H9 (cell line): Measurements from ENCODE around the gene CBX1. TPM values are rescaled to one million over a fixed set of nuclear protein-coding genes. Genes with fewer than 3 reads are reported as not detected.

Experiments used
- DNase-seq: peaks from one replicate; pipeline ENCODE4 v3.0.0-alpha.2; 2017
- H2AFZ ChIP-seq: one replicate; pipeline ENCODE4 v1.6.1; 2013; ENCODE audit warnings: mild to moderate bottlenecking, low read length, control low read depth, moderate library complexity
- H2AK5ac ChIP-seq: 2 replicates; pipeline ENCODE4 v1.6.1; 2013; ENCODE audit warnings: low read length, control low read depth, mixed read lengths; ENCODE audit not compliant: insufficient read length
- H2BK120ac ChIP-seq: one replicate; pipeline ENCODE4 v1.6.1; 2013; ENCODE audit warnings: low read depth, mild to moderate bottlenecking, low read length, control low read depth, inconsistent platforms; ENCODE audit not compliant: poor library complexity, severe bottlenecking
- H2BK12ac ChIP-seq: 2 replicates; pipeline ENCODE4 v1.6.1; 2013; ENCODE audit warnings: low read length, control low read depth, mixed read lengths, low read depth; ENCODE audit not compliant: insufficient read length
- H2BK15ac ChIP-seq: 2 replicates; pipeline ENCODE4 v1.6.1; 2013; ENCODE audit warnings: low read depth, low read length, control low read depth
- H2BK20ac ChIP-seq: one replicate; pipeline ENCODE4 v1.6.1; 2013; ENCODE audit warnings: low read depth, mild to moderate bottlenecking, low read length, control low read depth, inconsistent platforms; ENCODE audit not compliant: poor library complexity, severe bottlenecking
- H2BK5ac ChIP-seq: 2 replicates; pipeline ENCODE4 v1.6.1; 2013; ENCODE audit warnings: low read length, control low read depth, mixed read lengths; ENCODE audit not compliant: insufficient read length
- H3K14ac ChIP-seq: 2 replicates; pipeline ENCODE4 v1.6.1; 2013; ENCODE audit warnings: low read length, control low read depth; ENCODE audit not compliant: insufficient read depth
- H3K18ac ChIP-seq: 2 replicates; pipeline ENCODE4 v1.6.1; 2013; ENCODE audit warnings: low read depth, mild to moderate bottlenecking, mixed read lengths, low read length, control low read depth; ENCODE audit not compliant: insufficient read length
- H3K23ac ChIP-seq: 2 replicates; pipeline ENCODE4 v1.6.1; 2013; ENCODE audit warnings: low read length, control low read depth, mixed read lengths, low read depth; ENCODE audit not compliant: insufficient read length
- H3K23me2 ChIP-seq: 2 replicates; pipeline ENCODE4 v1.6.1; 2013; ENCODE audit warnings: low read depth, mild to moderate bottlenecking, mixed read lengths, low read length, control low read depth; ENCODE audit not compliant: insufficient read length, poor library complexity, severe bottlenecking
- H3K27ac ChIP-seq: 2 replicates; pipeline ENCODE4 v1.5.1; 2013; ENCODE audit warnings: low read length, control low read depth, mixed read lengths, low read depth; ENCODE audit not compliant: insufficient read length
- H3K27me3 ChIP-seq: 2 replicates; pipeline ENCODE4 v1.6.1; 2013; ENCODE audit warnings: low read length, control low read depth, inconsistent platforms; ENCODE audit not compliant: insufficient read depth
- H3K4ac ChIP-seq: 2 replicates; pipeline ENCODE4 v1.6.1; 2013; ENCODE audit warnings: low read depth, mild to moderate bottlenecking, control low read depth, inconsistent platforms, low read length, moderate library complexity
- H3K4me1 ChIP-seq: 2 replicates; pipeline ENCODE4 v1.6.1; 2013; ENCODE audit warnings: low read length, control low read depth, inconsistent platforms; ENCODE audit not compliant: insufficient read depth
- H3K4me2 ChIP-seq: 2 replicates; pipeline ENCODE4 v1.6.1; 2013; ENCODE audit warnings: low read length, control low read depth, mixed read lengths; ENCODE audit not compliant: insufficient read length, insufficient read depth
- H3K56ac ChIP-seq: 2 replicates; pipeline ENCODE4 v1.6.1; 2013; ENCODE audit warnings: low read depth, mild to moderate bottlenecking, mixed read lengths, low read length, control low read depth; ENCODE audit not compliant: insufficient read length
- H3K79me1 ChIP-seq: 2 replicates; pipeline ENCODE4 v1.6.1; 2013; ENCODE audit warnings: low read depth, mild to moderate bottlenecking, moderate library complexity, low read length, control low read depth, inconsistent platforms; ENCODE audit not compliant: insufficient read depth, poor library complexity, severe bottlenecking
- H3K79me2 ChIP-seq: 2 replicates; pipeline ENCODE4 v1.6.1; 2013; ENCODE audit warnings: low read length, control low read depth, inconsistent platforms; ENCODE audit not compliant: insufficient read depth
- H3K9ac ChIP-seq: 2 replicates; pipeline ENCODE4 v1.6.1; 2013; ENCODE audit warnings: low read length, control low read depth, mixed read lengths; ENCODE audit not compliant: insufficient read length; ENCODE audit errors: extremely low read depth
- H3K9me3 ChIP-seq: one replicate; pipeline ENCODE4 v1.6.1; 2013; ENCODE audit warnings: low read depth, low read length, inconsistent platforms; ENCODE audit not compliant: control insufficient read depth
- H3T11ph ChIP-seq: one replicate; pipeline ENCODE4 v1.6.1; 2013; ENCODE audit warnings: mild to moderate bottlenecking, low read length, control low read depth, inconsistent platforms
- H4K20me1 ChIP-seq: one replicate; pipeline ENCODE4 v1.6.1; 2013; ENCODE audit not compliant: control insufficient read depth, insufficient read length, insufficient read depth
- H4K5ac ChIP-seq: 2 replicates; pipeline ENCODE4 v1.6.1; 2013; ENCODE audit warnings: low read depth, mild to moderate bottlenecking, mixed read lengths, low read length, control low read depth; ENCODE audit not compliant: insufficient read length
- H4K8ac ChIP-seq: replicated peaks from 2 replicates; pipeline ENCODE4 v1.6.1; 2013; ENCODE audit warnings: low read length, control low read depth, mixed read lengths, low read depth; ENCODE audit not compliant: insufficient read length
- H4K91ac ChIP-seq: 2 replicates; pipeline ENCODE4 v1.6.1; 2013; ENCODE audit warnings: low read depth, mild to moderate bottlenecking, moderate library complexity, mixed read lengths, low read length, control low read depth; ENCODE audit not compliant: insufficient read length
- H3K27ac Mint-ChIP-seq, 3 experiments: 2 replicates in 2 of 3; 3 replicates in 1 of 3; pipeline ENCODE4 v1.8.0; 2020 to 2021; ENCODE audit warnings: mixed read lengths in 3 of 3, mild to moderate bottlenecking in 1 of 3, moderate library complexity in 1 of 3
- H3K27me3 Mint-ChIP-seq: 2 replicates; pipeline ENCODE4 v1.8.0; 2021; ENCODE audit warnings: low read depth, mild to moderate bottlenecking, moderate library complexity, mixed read lengths
- H3K36me3 Mint-ChIP-seq, 3 experiments: 2 replicates in 2 of 3; 3 replicates in 1 of 3; pipeline ENCODE4 v1.8.0; 2020 to 2021; ENCODE audit warnings: low read depth in 3 of 3, mixed read lengths in 3 of 3; ENCODE audit not compliant: insufficient read depth in 1 of 3
- H3K4me1 Mint-ChIP-seq, 2 experiments: 2 replicates each; pipeline ENCODE4 v1.8.0; 2020; ENCODE audit warnings: mixed read lengths in 2 of 2
- H3K4me3 Mint-ChIP-seq, 2 experiments: 2 replicates in 1 of 2; 3 replicates in 1 of 2; pipeline ENCODE4 v1.8.0; 2020 to 2021; ENCODE audit warnings: mild to moderate bottlenecking in 2 of 2, mixed read lengths in 2 of 2, moderate library complexity in 1 of 2
- H3K9me3 Mint-ChIP-seq, 2 experiments: 2 replicates in 1 of 2; 3 replicates in 1 of 2; pipeline ENCODE4 v1.8.0; 2020; ENCODE audit warnings: mild to moderate bottlenecking in 2 of 2, mixed read lengths in 2 of 2, moderate library complexity in 1 of 2
- WGBS: extraction: QIAGEN DNeasy Blood & Tissue Kit; methylation state at CpG from one replicate; pipeline ENCODE4 v1.1.7; 2013; ENCODE audit warnings: missing lambda C conversion rate, low lambda C conversion rate, mixed read lengths; ENCODE audit not compliant: insufficient read length; ENCODE audit errors: extremely low coverage; 5-methylcytosine and 5-hydroxymethylcytosine counted together
- total RNA-seq: library from RNA; stranded (reverse); gene quantifications from 2 replicates; pipeline ENCODE4 v1.2.1, GENCODE V29; 2021
- TF ChIP-seq, protein P1 (sequence below): fragments of 200-600 bp; sonication (generic); conservative IDR thresholded peaks from 3 replicates; pipeline ENCODE4 v1.8.0; 2021; ENCODE audit warnings: antibody characterized with exemption, mild to moderate bottlenecking

Gene CBX1
- total RNA-seq, 1 experiment from 2014 or later, result 155 TPM

DNA sequence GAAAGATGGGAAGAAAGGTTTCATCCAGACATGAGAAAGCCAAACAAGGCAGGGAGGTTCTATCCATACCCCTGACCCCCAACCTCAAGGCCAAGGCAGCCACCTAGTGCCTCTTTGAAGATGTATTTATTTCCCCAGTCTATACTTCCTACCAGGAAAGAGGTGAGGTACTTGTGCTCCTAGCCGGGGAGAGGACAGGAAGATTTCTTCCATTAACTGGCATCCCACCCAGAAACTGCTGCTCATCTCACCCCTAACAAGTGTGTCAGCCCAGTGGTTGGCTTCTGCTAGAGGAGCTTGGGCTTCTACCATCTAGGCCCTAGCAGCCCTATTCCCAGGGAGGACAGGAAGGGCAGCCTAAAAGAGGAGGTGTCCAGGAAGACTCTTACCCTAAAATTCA, 72.5 kb downstream of the CBX1 start:
- no peak for DNase-seq
- peaks cover 24 to 27% of the 10 kb centered on the region in 2 experiments for H3K4me1 Mint-ChIP-seq
- Histone ChIP-seq H3K18ac (no peak overlapping the region), H2AK5ac (no peak overlapping the region), H3K23me2 (peaks cover 15% of the 10 kb centered on the region), H4K5ac (no peak overlapping the region), H2BK15ac (no peak overlapping the region), H3K4ac (no peak overlapping the region), H4K91ac (no peak overlapping the region), H3K9me3 (no peaks in the 10 kb centered on the region), H2AFZ (no peak overlapping the region), H2BK12ac (no peak overlapping the region), H4K8ac (no peak overlapping the region), H3T11ph (no peak overlapping the region), H3K14ac (no peak overlapping the region), H3K79me2 (no peaks in the 10 kb centered on the region), H3K27ac (no peak overlapping the region), H3K4me1 (no peaks in the 10 kb centered on the region), H2BK20ac (no peak overlapping the region), H3K4me2 (no peak overlapping the region), H3K56ac (no peak overlapping the region), H2BK5ac (no peak overlapping the region), H3K23ac (no peak overlapping the region), H4K20me1 (no peaks in the 10 kb centered on the region), H2BK120ac (no peak overlapping the region), H3K27me3 (peaks cover 2% of the 10 kb centered on the region; the same call in 1 of the 2 replicates), H3K79me1 (no peaks in the 10 kb centered on the region), H3K9ac (no peak overlapping the region)
- WGBS, result no CpG with 5 or more reads among the region's 1 CpG
- no peak overlapping the region for H3K4me3 Mint-ChIP-seq
- peaks cover 57% of the 10 kb centered on the region for H3K27me3 Mint-ChIP-seq
- H3K9me3 Mint-ChIP-seq, result no peaks in the 10 kb centered on the region; a peak in 1 of 5 replicates
- no peak overlapping the region for H3K27ac Mint-ChIP-seq
- TF ChIP-seq, protein P1, sequence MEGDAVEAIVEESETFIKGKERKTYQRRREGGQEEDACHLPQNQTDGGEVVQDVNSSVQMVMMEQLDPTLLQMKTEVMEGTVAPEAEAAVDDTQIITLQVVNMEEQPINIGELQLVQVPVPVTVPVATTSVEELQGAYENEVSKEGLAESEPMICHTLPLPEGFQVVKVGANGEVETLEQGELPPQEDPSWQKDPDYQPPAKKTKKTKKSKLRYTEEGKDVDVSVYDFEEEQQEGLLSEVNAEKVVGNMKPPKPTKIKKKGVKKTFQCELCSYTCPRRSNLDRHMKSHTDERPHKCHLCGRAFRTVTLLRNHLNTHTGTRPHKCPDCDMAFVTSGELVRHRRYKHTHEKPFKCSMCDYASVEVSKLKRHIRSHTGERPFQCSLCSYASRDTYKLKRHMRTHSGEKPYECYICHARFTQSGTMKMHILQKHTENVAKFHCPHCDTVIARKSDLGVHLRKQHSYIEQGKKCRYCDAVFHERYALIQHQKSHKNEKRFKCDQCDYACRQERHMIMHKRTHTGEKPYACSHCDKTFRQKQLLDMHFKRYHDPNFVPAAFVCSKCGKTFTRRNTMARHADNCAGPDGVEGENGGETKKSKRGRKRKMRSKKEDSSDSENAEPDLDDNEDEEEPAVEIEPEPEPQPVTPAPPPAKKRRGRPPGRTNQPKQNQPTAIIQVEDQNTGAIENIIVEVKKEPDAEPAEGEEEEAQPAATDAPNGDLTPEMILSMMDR, result no peak
- H3K36me3 Mint-ChIP-seq, result no peaks in the 10 kb centered on the region
